ENCODE data around the gene UMAD1.

Gene UMAD1

DNA sequence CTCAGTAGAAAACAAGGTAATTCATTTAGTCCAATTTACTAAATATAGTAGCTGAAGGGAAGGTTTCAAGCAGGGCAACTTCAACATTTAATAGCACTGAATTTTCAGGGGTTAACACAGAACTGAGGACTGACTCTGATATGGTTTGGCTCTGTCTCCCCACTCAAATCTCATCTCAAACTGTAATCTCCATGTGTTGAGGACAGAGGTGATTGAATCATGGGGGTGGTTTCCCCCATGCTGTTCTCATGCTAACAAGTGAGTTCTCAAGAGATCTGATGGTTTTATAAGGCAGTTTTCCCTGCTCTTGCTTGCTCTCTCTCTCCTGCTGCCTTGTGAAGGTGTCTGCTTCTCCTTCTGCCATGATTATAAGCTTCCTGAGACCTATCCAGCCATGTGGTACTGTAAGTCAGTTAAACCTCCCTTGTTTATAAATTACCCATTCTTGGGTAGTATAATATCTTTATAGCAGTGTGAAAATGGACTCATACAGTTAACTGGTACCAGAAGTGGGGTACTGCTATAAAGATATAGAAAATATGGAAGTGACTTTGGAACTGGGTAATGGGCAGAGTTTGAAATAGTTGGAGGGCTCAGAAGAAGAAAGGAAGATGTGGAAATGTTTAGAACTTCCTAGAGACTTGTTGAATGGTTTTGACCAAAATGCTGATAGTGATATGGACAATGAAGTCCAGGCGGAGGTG, 9.8 kb upstream of the UMAD1 start:
- TF ChIP-seq, protein P1, sequence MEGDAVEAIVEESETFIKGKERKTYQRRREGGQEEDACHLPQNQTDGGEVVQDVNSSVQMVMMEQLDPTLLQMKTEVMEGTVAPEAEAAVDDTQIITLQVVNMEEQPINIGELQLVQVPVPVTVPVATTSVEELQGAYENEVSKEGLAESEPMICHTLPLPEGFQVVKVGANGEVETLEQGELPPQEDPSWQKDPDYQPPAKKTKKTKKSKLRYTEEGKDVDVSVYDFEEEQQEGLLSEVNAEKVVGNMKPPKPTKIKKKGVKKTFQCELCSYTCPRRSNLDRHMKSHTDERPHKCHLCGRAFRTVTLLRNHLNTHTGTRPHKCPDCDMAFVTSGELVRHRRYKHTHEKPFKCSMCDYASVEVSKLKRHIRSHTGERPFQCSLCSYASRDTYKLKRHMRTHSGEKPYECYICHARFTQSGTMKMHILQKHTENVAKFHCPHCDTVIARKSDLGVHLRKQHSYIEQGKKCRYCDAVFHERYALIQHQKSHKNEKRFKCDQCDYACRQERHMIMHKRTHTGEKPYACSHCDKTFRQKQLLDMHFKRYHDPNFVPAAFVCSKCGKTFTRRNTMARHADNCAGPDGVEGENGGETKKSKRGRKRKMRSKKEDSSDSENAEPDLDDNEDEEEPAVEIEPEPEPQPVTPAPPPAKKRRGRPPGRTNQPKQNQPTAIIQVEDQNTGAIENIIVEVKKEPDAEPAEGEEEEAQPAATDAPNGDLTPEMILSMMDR (conservative IDR thresholded peaks at IDR 0.05; ENCODE audit: low read depth, low read length), result no peak
- H3K4me3 ChIP-seq (ENCODE audit: low read depth, low read length), result no peak overlapping the region
- DNase-seq (ENCODE audit: low read depth), result no peak

DNA sequence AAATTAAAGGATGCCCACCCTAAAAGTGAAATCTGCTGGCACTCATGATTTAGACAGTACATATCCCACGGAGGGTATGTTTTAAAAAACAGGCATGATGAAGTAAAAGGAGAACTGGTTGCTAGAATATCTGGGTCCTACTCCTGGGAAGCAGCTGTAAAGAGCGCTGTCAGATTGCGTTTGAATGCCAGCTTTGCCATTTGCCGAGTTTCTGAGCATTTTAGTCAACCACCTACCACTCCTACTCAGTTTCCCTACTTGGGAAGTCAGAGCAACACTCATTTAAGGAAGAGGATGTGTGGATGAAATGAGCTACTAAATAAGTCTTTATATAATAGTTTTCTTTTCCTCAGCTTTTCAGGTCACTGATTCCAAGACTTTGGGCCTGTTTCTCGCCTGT, 1.1 kb upstream of the UMAD1 start:
- TF ChIP-seq, protein P1 (conservative IDR thresholded peaks at IDR 0.05; ENCODE audit: low read depth, low read length), result no peak
- peak overlapping the region; percentile 78 for H3K4me3 ChIP-seq (ENCODE audit: low read depth, low read length)
- DNase-seq (ENCODE audit: low read depth), result no peak

DNA sequence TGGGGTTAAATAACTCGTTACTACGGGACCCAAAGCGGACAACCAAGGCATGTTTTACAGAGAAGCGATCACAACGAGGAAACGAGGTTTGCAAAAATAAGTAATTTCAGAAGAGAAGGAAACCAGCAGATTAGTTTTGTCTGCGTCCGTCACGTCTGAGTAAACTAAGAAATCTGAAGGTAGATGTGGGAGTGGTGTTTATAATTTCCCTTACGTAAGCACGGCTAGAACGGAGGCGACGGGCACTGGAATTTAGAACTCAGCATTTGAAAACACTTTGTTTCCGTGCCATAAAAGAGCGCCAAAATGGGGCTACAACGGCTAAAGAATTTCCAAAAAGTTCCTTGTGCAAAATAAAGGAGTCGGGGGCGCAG, 718 bp upstream of the UMAD1 start:
- DNase-seq (ENCODE audit: low read depth), result peak; percentile 29
- TF ChIP-seq, protein P1 (conservative IDR thresholded peaks at IDR 0.05; ENCODE audit: low read depth, low read length), result no peak
- peak overlapping the region; percentile 78 for H3K4me3 ChIP-seq (ENCODE audit: low read depth, low read length)

DNA sequence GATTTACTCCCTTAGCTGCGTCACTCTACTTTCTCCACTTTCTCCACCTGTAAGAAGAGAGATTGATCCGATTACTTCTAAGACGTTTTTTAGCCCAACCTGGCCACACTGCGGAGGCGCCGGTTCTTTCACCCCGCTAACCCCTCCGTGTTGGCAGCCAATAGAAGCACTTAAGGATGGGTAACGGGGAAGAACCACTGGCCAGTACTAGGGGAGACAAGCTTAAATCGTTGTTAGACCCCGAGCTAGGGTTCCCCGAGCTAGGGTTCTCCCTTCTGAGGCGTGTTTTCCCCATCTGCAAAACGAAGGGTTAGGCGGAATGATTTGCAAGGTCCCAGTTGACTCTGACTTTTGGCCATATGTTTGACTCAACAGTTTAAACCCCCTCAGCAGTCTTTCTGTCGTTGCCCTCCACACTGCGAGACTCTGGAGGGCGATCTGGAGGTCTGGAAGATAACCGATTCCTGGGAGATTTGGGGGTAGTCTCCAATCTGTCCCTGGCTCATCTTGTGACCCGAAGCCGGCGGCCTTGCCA, 644 bp downstream of the UMAD1 start:
- H3K4me3 ChIP-seq (ENCODE audit: low read depth, low read length), result peak overlapping the region; percentile 78
- TF ChIP-seq, protein P1 (conservative IDR thresholded peaks at IDR 0.05; ENCODE audit: low read depth, low read length), result no peak
- no peak for DNase-seq (ENCODE audit: low read depth)

DNA sequence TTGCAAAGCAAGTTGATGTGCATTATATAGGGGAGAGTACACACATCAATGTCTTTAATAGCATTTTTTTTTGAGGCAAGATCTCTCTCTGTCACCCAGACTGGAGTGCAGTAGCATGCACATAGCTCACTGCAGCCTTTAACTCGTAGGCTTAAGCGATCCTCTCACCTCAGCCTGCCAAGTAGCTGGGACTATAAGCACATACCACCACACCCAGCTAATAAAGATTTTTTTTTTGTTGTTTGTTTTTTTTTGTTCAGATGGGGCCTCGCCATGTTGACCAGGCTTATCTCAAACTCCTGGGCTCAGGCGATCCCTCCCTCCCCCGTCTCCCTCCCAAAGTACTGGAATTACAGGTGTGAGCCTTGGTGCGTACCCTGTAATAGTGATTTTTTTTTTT, 1.5 kb downstream of the UMAD1 start:
- TF ChIP-seq, protein P1 (conservative IDR thresholded peaks at IDR 0.05; ENCODE audit: low read depth, low read length), result no peak
- H3K4me3 ChIP-seq (ENCODE audit: low read depth, low read length), result no peak overlapping the region
- DNase-seq (ENCODE audit: low read depth), result no peak

DNA sequence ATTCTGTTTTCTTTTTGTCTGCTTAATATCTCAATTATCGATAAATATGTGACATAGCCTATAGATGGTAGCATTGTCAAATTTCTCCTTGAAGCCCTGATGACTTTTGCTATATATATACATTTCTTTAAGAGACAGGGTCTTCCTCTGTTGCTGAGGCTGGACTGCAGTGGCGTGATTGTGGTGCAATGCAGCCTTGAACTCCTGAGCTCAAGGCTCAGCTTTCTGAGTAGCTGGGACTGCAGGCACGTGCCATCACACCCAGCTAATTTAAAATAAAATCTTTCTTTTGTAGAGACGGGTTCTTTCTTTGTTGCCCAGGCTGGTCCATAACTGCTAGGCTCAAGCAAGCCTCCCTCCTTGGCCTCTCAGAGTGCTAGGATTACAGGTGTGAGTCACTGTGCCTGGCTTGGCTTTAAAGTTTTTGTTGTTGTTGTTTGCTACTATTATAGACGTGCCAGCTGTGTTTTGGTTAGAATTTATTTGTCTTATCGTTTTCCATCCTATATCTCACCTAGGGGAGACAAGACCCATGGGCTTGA, 7.0 kb downstream of the UMAD1 start:
- TF ChIP-seq, protein P1 (conservative IDR thresholded peaks at IDR 0.05; ENCODE audit: low read depth, low read length), result no peak
- DNase-seq (ENCODE audit: low read depth), result no peak
- no peak overlapping the region for H3K4me3 ChIP-seq (ENCODE audit: low read depth, low read length)

Data from choroid plexus epithelial cell (primary cell).